Measurements from ENCODE around the gene ADAMTSL1. TPM values are rescaled to one million over a fixed set of nuclear protein-coding genes. Genes with fewer than 3 reads are reported as not detected.

Gene ADAMTSL1
- polyA plus RNA-seq, 1 donor from 2014 or later = 1.1 TPM

DNA sequence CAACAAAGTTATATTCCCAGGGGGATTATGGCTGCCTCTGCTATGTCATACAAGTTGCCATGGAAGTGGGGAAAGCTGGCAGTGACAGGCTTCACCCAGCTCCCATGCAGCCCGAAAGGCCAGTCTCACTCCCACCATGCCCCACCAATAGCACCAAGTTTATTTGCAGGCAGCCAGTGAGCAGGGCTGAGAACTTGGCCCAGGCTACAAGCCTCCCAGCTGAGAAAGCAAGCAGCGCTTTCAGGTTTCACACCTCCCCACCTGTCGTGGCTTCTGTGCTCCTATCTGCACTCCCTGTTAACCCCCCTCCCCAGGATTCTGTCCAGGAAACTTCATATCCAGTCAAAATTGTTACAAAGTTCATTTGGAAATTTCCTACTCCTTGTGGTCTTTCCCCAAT, 404.0 kb downstream of the ADAMTSL1 start:
- peaks cover 1% of the 10 kb centered on the region for H3K9me3 ChIP-seq (ENCODE audit: low read length)
- H3K27me3 ChIP-seq (ENCODE audit: insufficient read depth, low read depth, low read length) = no peaks in the 10 kb centered on the region
- no peak overlapping the region for H2AFZ ChIP-seq (ENCODE audit: low read depth, low read length)
- no peak overlapping the region for H3K4me2 ChIP-seq (ENCODE audit: low read length)
- no peaks in the 10 kb centered on the region for H3K36me3 ChIP-seq (ENCODE audit: insufficient read depth, low read length)
- H3F3A ChIP-seq (ENCODE audit: insufficient read depth, low read length, poor library complexity, severe bottlenecking) = no peaks in the 10 kb centered on the region
- H3K79me2 ChIP-seq (replicated peaks; ENCODE audit: insufficient read depth, low read length) = no peaks in the 10 kb centered on the region
- H3K9ac ChIP-seq (ENCODE audit: low read length) = no peak overlapping the region
- TF ChIP-seq CTCF (IDR thresholded peaks at IDR 0.05; ENCODE audit: poor library complexity, severe bottlenecking) = no peak
- no peak for TF ChIP-seq POLR2AphosphoS5 (IDR thresholded peaks at IDR 0.05)
- TF ChIP-seq EZH2 (IDR thresholded peaks at IDR 0.05; ENCODE audit: borderline replicate concordance, insufficient read depth, low read length, poor library complexity, severe bottlenecking) = no peak
- TF ChIP-seq REST (IDR thresholded peaks at IDR 0.05; ENCODE audit: borderline replicate concordance) = no peak
- TF ChIP-seq RAD21 (conservative IDR thresholded peaks at IDR 0.05) = no peak
- TF ChIP-seq TAF1 (IDR thresholded peaks at IDR 0.05; ENCODE audit: low read depth) = no peak
- TF ChIP-seq EP300 (conservative IDR thresholded peaks at IDR 0.05; ENCODE audit: poor library complexity, severe bottlenecking) = no peak
- no peak for TF ChIP-seq MXI1 (conservative IDR thresholded peaks at IDR 0.05; ENCODE audit: poor library complexity, severe bottlenecking)
- TF ChIP-seq SMC3 (conservative IDR thresholded peaks at IDR 0.05; ENCODE audit: poor library complexity) = no peak
- no peak overlapping the region for H3K4me3 ChIP-seq (ENCODE audit: low read length)
- H3K9me2 ChIP-seq (ENCODE audit: insufficient read depth, low read length) = no peaks in the 10 kb centered on the region
- H4K20me1 ChIP-seq (ENCODE audit: insufficient read depth) = no peaks in the 10 kb centered on the region
- no peak overlapping the region for H3K27ac ChIP-seq (ENCODE audit: low read length)

DNA sequence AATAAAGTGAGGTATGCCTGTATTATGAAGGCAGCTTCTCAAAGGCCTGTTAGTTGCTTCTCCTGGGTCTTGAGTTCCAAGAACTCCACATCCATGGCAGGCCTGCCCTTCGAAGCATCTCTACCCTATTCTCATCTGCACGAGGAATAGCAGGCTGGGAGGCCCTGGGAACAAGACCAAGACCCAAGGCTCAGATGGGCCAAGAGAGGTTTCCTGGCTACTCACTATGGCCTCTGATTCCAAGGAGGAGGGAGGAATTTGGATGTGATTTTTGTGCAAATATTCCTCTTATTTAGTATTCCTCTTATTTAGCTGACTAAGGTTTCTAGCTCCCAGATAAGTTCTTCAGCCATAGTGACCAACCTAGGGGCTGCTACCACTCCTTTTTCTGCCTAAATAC, 407.8 kb downstream of the ADAMTSL1 start:
- Histone ChIP-seq H3K4me2 (ENCODE audit: low read length) (no peak overlapping the region), H3K9me3 (ENCODE audit: low read length) (peaks cover 5% of the 10 kb centered on the region), H3K4me3 (ENCODE audit: low read length) (no peak overlapping the region), H3K79me2 (replicated peaks; ENCODE audit: insufficient read depth, low read length) (no peaks in the 10 kb centered on the region), H3K36me3 (ENCODE audit: insufficient read depth, low read length) (no peaks in the 10 kb centered on the region), H3K27ac (ENCODE audit: low read length) (no peak overlapping the region), H3F3A (ENCODE audit: insufficient read depth, low read length, poor library complexity, severe bottlenecking) (no peaks in the 10 kb centered on the region), H3K27me3 (ENCODE audit: insufficient read depth, low read depth, low read length) (no peaks in the 10 kb centered on the region), H3K9me2 (ENCODE audit: insufficient read depth, low read length) (no peaks in the 10 kb centered on the region), H3K9ac (ENCODE audit: low read length) (no peak overlapping the region), H2AFZ (ENCODE audit: low read depth, low read length) (no peak overlapping the region), H4K20me1 (ENCODE audit: insufficient read depth) (no peaks in the 10 kb centered on the region)
- TF ChIP-seq TAF1 (IDR thresholded peaks at IDR 0.05; ENCODE audit: low read depth) (no peak), REST (IDR thresholded peaks at IDR 0.05; ENCODE audit: borderline replicate concordance) (no peak), CTCF (IDR thresholded peaks at IDR 0.05; ENCODE audit: poor library complexity, severe bottlenecking) (no peak), MXI1 (conservative IDR thresholded peaks at IDR 0.05; ENCODE audit: poor library complexity, severe bottlenecking) (no peak), SMC3 (conservative IDR thresholded peaks at IDR 0.05; ENCODE audit: poor library complexity) (no peak), EP300 (conservative IDR thresholded peaks at IDR 0.05; ENCODE audit: poor library complexity, severe bottlenecking) (no peak), EZH2 (IDR thresholded peaks at IDR 0.05; ENCODE audit: borderline replicate concordance, insufficient read depth, low read length, poor library complexity, severe bottlenecking) (no peak)

All from neural cell (in vitro differentiated cells).